ENCODE data around the gene RAP2A. TPM values are rescaled to one million over a fixed set of nuclear protein-coding genes. Genes with fewer than 3 reads are reported as not detected.

RAP2A gene
- total RNA-seq, 1 experiment from 2014 or later, result 32.1 TPM

GRCh38 chr13:97385854-97386253, 48.1 kb upstream of the RAP2A start:
- Histone ChIP-seq H3K27me3 (ENCODE audit: insufficient read depth, low read length) (no peaks in the 10 kb centered on the region), H3K4me2 (ENCODE audit: insufficient read depth, insufficient read length, low read length) (no peak overlapping the region), H2BK12ac (ENCODE audit: insufficient read length, low read depth, low read length) (no peak overlapping the region), H2BK20ac (ENCODE audit: low read depth, low read length, poor library complexity, severe bottlenecking) (no peak overlapping the region), H3K4me1 (ENCODE audit: insufficient read depth, low read length) (no peaks in the 10 kb centered on the region), H3K23ac (ENCODE audit: insufficient read length, low read depth, low read length) (no peak overlapping the region), H4K91ac (ENCODE audit: insufficient read length, low read depth, low read length) (no peak overlapping the region), H4K20me1 (ENCODE audit: control insufficient read depth, insufficient read depth, insufficient read length) (no peaks in the 10 kb centered on the region), H4K5ac (ENCODE audit: insufficient read length, low read depth, low read length) (no peak overlapping the region), H3K4ac (ENCODE audit: low read depth, low read length) (no peak overlapping the region), H3K9ac (ENCODE audit: extremely low read depth, insufficient read length, low read length) (no peak overlapping the region), H3K23me2 (ENCODE audit: insufficient read length, low read depth, low read length, poor library complexity, severe bottlenecking) (no peaks in the 10 kb centered on the region), H3K14ac (ENCODE audit: insufficient read depth, low read length) (no peak overlapping the region), H2AK5ac (ENCODE audit: insufficient read length, low read length) (no peak overlapping the region), H3K79me1 (ENCODE audit: insufficient read depth, low read depth, low read length, poor library complexity, severe bottlenecking) (no peaks in the 10 kb centered on the region), H2AFZ (ENCODE audit: low read length) (no peak overlapping the region), H3T11ph (ENCODE audit: low read length) (no peak overlapping the region), H2BK5ac (ENCODE audit: insufficient read length, low read length) (no peak overlapping the region), H3K56ac (ENCODE audit: insufficient read length, low read depth, low read length) (no peak overlapping the region), H2BK15ac (ENCODE audit: low read depth, low read length) (no peak overlapping the region), H3K18ac (ENCODE audit: insufficient read length, low read depth, low read length) (no peak overlapping the region), H3K79me2 (ENCODE audit: insufficient read depth, low read length) (no peaks in the 10 kb centered on the region), H3K27ac (ENCODE audit: insufficient read length, low read depth, low read length) (no peak overlapping the region), H2BK120ac (ENCODE audit: low read depth, low read length, poor library complexity, severe bottlenecking) (no peak overlapping the region), H4K8ac (replicated peaks; ENCODE audit: insufficient read length, low read depth, low read length) (no peak overlapping the region), H3K9me3 (ENCODE audit: control insufficient read depth, low read depth, low read length) (no peaks in the 10 kb centered on the region)
- no peak overlapping the region for H3K27ac Mint-ChIP-seq
- H3K4me1 Mint-ChIP-seq, result no peaks in the 10 kb centered on the region
- H3K4me3 Mint-ChIP-seq, result no peak overlapping the region
- no peaks in the 10 kb centered on the region; the same call in 1 of the 2 replicates for H3K27me3 Mint-ChIP-seq (ENCODE audit: low read depth)
- no CpG with 5 or more reads among the region's 3 CpGs for WGBS (ENCODE audit: extremely low coverage, insufficient read length, low lambda C conversion rate)
- no peaks in the 10 kb centered on the region for H3K36me3 Mint-ChIP-seq (ENCODE audit: insufficient read depth in 1 of 3, low read depth in 3 of 3)
- H3K9me3 Mint-ChIP-seq, result no peaks in the 10 kb centered on the region; a peak in 1 of 5 replicates
- no peak for TF ChIP-seq CTCF (conservative IDR thresholded peaks at IDR 0.05)
- no peak for DNase-seq
